ENCODE data around the gene ZC2HC1C. TPM values are rescaled to one million over a fixed set of nuclear protein-coding genes. Genes with fewer than 3 reads are reported as not detected.

The ZC2HC1C gene
- total and polyA plus RNA-seq, 2 of the 13 experiments (the other 11 are each of a cell fraction or from before 2014, with no cell fraction given): 3.3 to 3.5 TPM

- CTCF ChIA-PET (ENCODE audit: low intra/inter-chr PET ratio, low total read pairs): no interaction called here
- in situ Hi-C loops (cut with HindIII; ENCODE audit: extremely low pct_ligation_motif_present, low pct_unique_long_range_greater_than_20kb): no loop called here
- intact Hi-C loops (cut with micrococcal nuclease; ENCODE audit: unreplicated experiment): loop anchor here (10.0 kb wide), 1 partner anchor 64 kb away; the partner anchor contains the start of gene EIF2B2
Measured at GRCh38 chr14:75068294-75069120, 934 bp upstream of the ZC2HC1C start.

More at GRCh38 chr14:75068294-75069120, 934 bp upstream of the ZC2HC1C start:
- DNase-seq (ENCODE audit: low spot score) (no peak), ATAC-seq (no peak), FAIRE-seq (peak; percentile 53)
- H3K79me2 ChIP-seq (ENCODE audit: insufficient read depth, low read length): peaks cover 17% of the 10 kb centered on the region
- POLR2A ChIA-PET: interaction anchor here (0.6 to 2.3 kb wide), 9 partner anchors 15 to 225 kb away, joined by 3 to 14 read pairs (median 5); partner anchors contain the start of genes MLH3 and PGF
- H3K4me2 ChIP-seq (ENCODE audit: low read depth, low read length): peak overlapping the region; percentile 98
- BruUV-seq (replicated peaks): TSS peak; percentile 88
- no peak overlapping the region for H2AFZ ChIP-seq (ENCODE audit: low read length)
- H3K36me3 ChIP-seq (replicated peaks in 1 of 2; ENCODE audit: control insufficient read depth in 1 of 2, insufficient read depth in 2 of 2, low read length in 2 of 2): no peaks in the 10 kb centered on the region
- WGBS (ENCODE audit: low lambda C conversion rate): 2% methylated on average over 15 of the region's 15 CpGs
- no peaks in the 10 kb centered on the region for H3K9me3 ChIP-seq (ENCODE audit: low read length)
- H3K9ac ChIP-seq (ENCODE audit: insufficient read depth, low read depth, low read length): peak overlapping the region; percentile 89
- no peaks in the 10 kb centered on the region for H4K20me1 ChIP-seq (ENCODE audit: insufficient read depth, low read length)
- no peaks in the 10 kb centered on the region; a peak in 1 of 5 replicates for H3K27me3 ChIP-seq (ENCODE audit: control insufficient read depth in 1 of 2, insufficient read depth in 2 of 2, low read length in 2 of 2)
- H3K27ac ChIP-seq (ENCODE audit: extremely low read length, insufficient read depth, low read length): peak overlapping the region; percentile 95
- peak overlapping the region; percentile 67 to 80 (median 68) for H3K4me3 ChIP-seq (replicated peaks in 1 of 3; ENCODE audit: insufficient read depth in 1 of 3, low read depth in 2 of 3, low read length in 3 of 3)
- TF ChIP-seq ZNF710 (CRISPR knock-in tag; IDR thresholded peaks at IDR 0.05; ENCODE audit: borderline replicate concordance) (peak; percentile 20; the same call in 1 of the 2 replicates), PHF20 (CRISPR knock-in tag; IDR thresholded peaks at IDR 0.05) (no peak), BCL6 (CRISPR knock-in tag; IDR thresholded peaks at IDR 0.05) (no peak)
- H3K4me1 ChIP-seq (ENCODE audit: insufficient read depth, low read length): peaks cover 47% of the 10 kb centered on the region
